HG03060 (cell line): Measurements from ENCODE around the gene CDKN1C.

Experiments used
- ATAC-seq: cut with Tn5 transposase; IDR thresholded peaks from one replicate; pipeline ENCODE4 v1.9.1; 2021; ENCODE audit warnings: low read depth, moderate number of reproducible peaks; ENCODE audit not compliant: unreplicated experiment

Gene CDKN1C

DNA sequence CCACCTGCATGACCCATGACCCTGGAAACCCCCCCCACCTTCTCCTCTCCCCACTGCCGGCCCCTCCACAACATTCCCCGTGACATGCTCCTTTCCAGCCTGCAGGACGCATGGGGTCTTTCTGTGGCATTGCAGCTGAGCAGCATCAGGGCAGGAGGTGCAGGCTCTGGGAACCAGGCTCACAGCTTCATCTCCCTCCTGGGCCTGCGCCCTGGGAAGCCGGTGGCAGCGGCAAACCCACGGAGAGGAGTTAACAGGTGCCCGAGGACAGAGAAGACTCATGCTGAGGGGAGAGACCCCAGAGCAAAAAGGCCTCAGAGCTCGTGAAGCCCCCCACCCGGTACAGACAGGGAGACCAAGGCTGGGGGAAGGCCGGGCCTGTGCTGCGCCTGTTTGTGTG is 32.2 kb downstream of the CDKN1C start:
- no peak for ATAC-seq

DNA sequence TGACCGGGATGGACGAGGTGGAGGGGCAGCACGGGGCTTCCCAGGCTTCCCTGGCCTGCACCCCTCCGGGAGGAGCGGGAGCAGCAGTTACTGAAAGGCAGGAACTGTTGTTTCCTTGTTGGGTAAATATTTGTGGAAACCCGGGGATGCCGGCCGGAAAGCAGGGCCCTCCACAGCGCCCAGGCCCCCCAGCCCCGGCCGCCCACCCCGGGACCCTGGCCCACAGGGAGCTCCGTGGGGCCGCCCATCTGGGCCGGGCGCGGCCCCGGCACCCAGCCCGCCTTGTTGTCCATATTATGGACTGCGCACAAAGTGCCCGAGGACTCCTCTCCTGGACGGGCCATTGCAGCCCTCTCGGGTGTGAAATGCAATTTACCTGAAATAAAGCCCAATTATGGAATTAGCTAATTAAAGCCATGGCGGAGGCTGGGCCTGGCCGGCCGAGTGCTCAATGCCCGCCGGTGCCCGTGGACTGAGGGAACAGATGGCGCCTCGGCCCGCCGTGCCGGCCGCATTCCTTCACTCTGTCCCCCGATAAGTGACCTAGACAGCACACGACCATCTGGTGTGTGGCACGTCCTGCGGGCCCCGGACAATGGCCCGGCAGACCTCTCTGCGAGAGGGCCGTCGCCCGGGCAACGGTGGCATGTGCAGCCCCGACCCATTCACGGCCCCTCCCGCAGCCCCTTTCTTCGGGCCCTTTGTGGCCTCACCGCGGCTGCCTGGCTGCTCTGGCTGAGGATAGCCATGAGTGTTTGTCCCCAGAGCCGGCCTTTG is 35.4 kb downstream of the CDKN1C start:
- ATAC-seq = no peak

DNA sequence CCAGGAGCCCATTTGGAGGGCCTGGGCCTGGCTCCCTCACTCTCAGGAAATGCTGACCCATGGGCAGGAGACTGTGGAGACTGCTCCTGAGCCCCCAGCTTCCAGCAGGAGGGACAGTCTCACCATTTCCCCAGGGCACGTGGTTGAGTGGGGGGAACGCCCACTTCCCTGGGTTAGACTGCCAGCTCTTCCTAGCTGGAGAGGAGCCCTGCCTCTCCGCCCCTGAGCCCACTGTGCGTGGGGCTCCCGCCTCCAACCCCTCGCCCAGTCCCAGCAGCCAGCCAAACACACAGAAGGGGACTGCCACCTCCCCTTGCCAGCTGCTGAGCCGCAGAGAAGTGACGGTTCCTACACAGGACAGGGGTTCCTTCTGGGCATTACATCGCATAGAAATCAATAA is 37.1 kb downstream of the CDKN1C start:
- no peak for ATAC-seq

DNA sequence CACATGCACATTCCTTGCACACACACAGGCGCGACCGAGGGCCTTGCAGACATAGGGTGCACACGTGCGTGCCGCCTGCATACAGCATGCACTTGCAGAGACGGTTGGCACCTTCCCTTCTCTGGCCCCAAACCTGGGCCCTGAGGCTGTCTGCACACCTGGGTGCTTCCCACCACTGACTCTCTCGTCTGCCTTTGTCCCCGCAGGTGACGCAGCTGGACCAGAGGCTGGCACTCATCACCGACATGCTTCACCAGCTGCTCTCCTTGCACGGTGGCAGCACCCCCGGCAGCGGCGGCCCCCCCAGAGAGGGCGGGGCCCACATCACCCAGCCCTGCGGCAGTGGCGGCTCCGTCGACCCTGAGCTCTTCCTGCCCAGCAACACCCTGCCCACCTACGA is 38.0 kb downstream of the CDKN1C start:
- ATAC-seq = no peak

DNA sequence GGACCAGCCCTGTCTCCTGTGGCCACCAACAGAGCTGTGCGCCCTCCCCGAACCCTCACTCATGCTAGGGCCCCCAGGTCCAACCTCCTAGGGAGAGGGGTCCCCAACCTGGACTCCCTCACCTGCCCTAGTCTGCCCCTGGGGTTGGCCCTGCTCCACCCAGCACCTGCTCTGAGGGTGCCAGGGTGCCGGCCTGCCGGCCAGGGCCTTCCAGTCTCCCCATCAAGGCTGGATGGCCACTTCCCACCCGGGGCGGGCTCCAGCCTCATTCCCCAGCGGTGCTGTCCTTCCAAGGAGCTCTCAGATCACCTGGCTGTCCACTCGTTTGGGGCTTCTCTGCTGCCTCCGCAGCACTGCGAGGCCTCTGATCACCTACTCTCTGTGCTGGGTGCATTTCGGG is 39.1 kb downstream of the CDKN1C start:
- no peak for ATAC-seq

DNA sequence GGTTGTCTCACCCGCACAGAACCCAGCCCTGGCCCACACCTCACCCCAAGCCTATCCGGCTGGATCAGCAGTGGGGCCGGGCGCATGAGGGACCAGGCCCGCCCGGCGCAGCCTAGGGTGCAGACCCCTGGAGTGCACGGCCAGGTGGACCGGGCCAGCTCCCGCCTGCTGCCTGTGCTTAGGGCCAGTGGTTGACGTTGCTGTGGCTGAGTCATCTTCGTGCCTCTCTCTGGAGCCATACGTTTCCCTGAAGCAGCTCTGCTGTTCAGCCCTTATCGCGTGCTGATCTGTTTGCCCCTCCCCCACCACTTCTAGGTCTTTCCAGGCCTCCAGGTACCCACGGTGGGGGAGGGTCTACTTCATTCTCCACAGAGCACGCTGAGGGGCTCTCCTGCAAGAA is 39.5 kb downstream of the CDKN1C start:
- no peak for ATAC-seq

DNA sequence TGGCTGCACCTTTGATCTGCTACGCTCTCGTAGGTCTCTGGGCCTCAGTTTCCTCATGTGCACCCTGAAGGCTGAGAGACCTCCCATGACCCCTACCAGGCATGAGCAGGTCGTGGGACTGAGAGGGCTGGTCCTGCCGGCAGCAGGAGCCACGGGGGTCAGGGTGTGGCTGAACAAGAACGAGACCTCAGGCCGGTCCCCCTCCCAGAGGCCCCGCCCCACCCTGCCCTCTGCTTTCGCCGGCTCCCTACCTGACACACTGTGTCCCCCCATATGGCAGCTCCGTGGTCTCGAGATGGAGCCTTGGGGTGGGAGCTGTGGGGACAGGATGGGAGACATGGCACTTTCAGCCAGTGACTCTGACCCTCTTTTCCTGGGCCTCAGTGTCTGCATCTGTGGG is 40.6 kb downstream of the CDKN1C start:
- no peak for ATAC-seq

DNA sequence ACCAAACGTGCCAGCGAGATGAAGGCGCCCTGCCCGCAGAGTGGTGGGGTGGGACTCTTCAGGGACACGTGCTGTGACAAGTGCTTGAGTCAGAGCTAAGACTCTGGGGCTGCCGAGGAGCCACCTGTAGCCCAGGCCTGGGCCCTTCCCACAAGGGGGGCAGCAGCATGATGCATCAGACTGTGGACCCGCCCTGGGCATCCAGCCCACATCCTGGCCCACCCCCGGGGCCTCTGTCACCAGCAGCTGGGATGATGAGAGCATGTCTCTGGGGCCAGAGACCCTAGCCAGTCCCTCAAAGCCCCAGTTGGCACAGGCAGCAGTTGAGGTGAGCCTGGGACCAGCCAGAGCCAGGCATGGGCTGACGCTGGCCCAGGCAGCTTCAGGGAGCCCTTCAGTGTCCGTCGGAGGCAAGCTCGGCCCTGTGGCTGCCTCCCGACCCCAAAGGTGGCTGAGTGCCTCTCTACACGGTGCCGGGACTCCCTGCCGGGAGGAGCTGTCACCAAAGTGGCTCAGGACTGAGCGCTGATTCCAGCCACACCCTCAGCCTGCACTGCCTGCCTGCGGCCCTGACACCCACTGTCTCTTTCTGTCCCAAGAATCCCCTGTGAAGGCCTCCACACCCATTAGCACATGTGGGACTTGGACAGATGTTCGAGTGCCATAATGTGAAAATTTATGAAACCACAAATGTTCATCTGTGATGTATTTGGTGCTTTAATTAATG is 41.3 kb downstream of the CDKN1C start:
- no peak for ATAC-seq

DNA sequence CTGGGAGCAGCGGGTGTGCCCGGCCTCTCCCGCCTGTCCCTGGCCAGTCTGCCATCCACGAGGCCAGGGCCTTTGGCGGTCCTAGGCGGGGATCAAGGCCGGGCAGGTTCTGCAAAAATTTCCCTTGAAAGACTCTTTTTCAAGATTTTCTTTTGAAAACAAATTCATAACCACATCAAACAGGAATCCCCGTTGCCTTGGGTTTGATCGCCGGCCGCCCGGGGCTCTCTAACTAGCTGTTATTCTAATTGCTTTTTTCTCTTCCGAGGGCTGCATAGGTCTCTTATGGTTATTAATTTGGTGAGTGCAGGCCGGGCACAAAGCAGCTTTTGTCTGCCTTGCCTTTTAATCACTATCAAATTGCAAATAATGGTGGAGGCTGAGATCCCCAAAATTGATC is 42.0 kb downstream of the CDKN1C start:
- ATAC-seq = no peak

DNA sequence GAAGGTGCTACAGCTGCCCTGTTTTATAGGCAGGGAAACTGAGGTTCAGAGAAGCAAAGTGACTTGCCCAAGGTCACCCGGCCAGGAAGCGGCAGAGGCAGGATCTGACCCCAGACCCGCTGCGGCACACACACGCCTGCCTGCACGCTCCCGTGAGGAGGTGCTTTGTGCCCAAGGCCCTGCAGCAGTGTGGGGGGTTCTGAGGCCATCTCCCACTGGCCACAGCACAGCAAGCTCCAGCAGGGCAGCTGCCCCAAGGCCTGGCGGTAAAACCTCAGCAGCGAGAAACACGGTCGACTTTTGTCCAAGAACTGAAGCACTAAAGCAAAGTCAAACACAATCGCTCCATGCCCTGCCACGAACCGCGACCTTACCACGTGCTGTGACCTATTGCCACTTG is 42.7 kb downstream of the CDKN1C start:
- ATAC-seq = no peak

DNA sequence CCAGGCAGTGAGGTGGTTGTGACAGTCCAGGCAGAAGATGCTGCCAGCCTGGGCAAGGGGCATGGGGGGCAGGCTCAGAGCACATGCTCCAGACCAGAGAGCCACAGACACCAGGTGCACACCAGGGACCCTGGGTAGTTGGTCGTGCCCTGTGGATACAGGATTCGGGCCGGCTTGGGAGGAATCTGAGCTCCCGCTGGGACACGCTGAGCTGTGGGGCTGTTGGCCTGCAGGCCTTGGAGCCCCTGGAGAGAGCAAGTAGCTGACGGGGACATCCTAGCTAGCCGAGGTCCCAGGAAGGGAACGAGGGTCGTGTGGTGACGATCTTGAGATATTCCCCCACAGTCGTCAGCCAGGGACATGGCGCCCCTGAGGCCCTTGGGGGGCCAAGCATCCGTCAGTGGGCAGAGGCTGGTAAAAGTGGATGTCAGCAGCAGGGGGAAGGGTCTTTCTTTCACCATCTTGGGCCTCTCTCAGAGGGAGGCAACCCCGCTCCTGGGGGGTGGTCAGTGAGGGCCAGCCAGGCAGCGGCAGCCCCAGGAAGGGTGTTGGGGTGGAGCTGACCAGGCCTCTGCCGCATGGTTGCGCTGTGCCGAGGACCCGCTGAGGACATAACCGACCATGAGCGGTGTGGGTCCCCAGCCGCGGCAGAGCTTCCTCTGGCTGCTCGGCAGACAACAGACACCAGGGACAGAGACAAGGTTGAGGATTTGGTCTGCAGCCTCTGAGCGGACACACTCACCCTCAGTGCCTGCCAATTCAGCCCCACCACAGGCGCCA is 44.0 kb downstream of the CDKN1C start:
- ATAC-seq = no peak

DNA sequence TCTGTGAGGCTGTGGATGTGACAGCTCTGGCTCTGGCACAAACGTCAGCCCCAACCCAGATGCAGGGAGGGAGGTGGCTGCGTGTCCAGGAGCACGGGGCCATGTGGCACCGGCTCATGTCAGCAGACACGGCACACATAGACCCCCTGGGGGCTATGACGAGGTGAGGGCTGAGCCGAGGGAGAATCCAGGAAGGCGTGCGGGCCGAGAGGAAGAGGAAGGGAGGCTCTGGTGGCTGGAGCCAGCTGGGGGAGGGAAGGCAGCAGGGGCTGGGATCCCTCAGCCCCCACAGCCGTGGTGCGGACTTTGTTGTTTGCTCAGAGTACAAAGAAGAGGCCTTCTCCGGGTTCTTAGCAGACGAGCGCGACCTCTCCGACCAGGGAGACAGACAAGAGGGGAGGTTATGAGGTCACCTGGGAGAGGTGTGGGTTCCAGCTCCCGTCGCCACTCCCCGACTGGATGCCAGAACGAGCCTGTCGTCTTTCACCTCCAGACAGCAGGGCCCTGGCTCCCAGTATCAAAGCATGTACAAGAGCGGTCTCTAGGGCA is 46.1 kb downstream of the CDKN1C start:
- ATAC-seq = no peak

DNA sequence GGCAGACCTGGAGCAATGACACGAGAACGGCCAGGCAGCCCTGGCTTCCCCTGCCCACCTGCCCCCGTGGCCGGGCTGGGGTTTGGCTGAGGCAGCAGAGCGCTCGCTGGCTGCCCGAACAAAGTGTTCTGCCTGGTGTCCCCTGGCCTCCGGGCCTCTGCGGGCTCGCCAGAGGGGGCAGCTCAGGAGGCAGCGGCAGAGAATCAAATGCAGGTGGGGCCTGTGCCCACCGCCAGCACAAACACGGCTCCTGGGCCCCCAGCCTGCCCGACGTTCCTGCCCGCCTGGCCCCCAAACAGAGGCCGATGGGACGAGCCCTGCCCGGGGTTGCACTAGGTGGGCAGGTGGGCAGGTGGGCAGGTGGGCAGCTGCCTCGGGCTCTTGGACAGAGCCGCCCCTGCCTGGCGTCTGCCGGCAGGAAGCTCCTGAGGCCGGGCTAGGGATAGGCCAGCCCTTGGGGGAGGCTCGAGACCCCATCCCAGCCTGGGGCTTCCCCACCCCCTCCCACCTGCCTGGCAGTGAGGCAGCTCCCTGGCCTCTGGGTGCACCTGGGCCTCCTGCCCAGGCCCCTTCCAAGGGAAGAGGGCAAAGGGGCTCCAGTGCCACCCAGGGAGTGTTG is 46.8 kb downstream of the CDKN1C start:
- ATAC-seq = no peak

DNA sequence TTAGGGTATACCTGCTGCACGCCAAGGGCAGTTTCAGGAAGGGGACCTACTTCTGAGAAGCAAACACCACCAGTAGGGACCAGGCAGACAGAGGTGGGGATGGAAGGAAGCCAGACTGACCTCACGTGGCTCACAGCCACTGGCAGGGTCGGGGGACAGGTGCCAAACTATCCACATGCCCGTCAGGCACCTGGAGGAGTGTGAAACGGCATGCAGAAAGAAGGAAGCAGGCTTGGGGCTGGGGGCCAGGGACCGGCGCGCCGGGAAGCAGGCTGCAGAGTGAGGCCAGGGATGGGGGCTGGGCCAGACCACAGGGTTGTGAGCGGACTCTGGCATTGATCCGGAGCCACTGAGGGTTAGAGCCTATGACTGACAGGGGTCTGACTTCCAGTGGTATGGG is 47.5 kb downstream of the CDKN1C start:
- ATAC-seq = no peak

DNA sequence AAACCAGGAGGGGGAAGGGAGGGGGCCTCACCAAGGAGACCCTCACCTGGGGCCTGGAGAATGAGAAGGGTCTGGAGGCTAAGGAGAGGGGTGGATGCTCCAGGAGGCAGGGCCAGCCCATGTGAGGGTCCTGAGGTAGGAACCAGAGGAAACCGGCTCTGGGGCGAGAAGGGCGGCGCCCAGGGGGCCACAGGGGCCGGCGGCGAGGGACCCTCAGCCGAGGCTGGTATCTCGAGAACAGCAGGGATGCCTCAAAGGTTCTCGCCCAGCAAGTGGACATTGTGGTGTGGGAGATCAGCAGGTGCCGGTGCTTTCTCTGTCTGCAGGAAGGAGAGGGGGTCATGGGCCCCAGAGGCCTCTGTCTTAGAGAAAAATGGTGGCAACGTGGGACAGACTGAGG is 47.9 kb downstream of the CDKN1C start:
- ATAC-seq = no peak

DNA sequence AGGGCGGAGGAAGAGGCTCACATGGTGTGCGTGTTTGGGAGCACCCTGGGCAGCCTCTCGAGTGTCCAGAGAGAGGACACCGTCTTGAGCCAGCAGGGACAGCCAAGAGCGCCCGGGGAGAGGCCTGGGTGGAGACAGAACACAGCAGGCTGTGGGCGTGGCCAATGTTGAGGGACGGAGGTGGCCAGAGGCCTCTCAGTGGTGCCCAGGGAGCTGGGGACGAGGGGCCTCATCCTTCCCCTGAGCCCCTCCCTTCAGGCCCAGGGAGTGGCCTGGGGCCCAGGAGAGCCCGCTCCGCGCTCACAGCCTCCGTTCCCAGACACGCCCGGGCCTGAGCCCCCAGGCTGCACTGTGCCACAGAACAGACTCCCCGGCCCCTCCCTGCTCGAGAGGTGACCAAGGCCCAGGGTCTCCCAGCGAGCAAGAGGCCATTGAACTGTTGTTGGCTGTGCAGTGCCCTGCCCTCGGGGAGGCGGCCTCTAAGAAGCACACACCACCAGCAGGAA is 48.4 kb downstream of the CDKN1C start:
- ATAC-seq = no peak

DNA sequence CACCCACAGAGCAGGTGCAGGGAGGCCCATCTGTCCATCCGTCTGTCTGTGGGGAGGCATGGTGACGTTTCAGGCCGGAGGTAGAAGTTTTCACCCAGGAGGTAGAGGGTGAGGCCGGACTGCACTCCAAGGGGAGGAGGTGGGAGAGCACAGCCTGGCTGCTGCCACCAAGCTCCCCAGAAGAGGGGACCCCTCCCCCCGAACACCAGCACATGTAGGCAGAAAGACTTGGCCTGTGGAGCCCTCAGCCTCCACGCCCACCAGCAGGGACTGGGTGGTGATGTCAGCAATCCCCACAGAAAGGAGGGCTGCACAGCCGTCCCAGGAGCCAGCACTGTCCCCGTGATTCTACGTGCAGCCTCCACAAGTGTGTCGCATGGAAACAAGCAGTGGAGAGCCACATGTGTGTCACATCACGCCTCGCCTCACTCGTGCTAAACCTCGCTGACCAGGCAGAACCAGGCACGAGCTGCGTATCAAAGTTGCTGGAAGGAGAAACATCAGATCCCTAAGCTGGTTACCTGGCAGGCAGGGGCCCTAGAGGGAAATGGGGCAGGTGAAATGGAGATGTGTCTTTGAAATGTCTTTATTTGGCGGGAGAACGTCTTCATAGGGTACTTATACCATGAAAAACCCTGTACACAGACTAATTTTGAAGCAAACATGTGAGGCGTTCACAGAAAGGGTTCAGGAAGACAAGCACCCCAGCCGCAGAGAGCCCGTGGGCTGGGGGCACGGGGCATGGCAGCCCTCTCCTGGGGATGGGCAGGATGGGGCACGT is 49.1 kb downstream of the CDKN1C start:
- no peak for ATAC-seq

DNA sequence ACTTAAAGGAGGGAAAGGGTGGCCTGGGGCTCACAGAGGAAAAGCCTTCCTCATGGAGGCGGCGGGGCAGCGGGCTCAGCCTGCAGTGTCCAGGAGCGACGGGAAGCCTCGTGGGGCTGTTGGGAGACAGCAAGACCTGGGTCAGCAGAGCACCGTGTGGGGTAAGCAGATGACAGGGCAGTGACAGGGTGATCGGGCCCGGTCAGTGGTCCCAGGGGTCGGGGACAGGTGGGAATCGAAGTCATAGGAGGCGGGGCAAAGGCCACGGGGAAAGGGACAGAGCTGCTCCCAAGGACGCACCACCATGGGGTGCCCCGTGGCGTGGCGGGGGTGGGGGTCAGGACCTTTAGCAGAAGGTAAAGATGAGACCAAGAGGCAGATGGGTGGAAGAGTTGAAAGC is 49.8 kb downstream of the CDKN1C start:
- ATAC-seq = no peak

DNA sequence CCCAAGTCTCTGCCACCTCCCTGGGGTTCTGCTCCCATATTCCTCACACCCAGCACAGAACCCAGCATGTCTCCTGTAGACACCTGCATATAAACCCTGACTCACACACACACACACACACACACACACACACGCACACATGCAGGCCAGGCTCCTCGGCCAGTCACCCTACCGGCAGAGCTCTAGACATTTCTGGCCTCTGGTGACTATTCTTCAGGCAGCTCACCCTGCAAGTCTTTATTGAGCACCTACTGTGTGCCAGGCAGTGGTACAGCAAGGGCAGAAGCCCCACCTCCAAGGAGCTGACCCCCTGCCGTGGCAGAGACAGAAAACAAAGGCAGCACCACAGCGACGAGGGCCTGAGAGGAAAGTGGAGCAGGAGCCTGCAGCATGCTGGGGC is 50.3 kb downstream of the CDKN1C start:
- no peak for ATAC-seq
